ENCODE results near the gene PNPLA6.

PNPLA6 gene

GRCh38 chr19:7535047-7535997 lies at the start of gene PNPLA6:
Gene PNPLA6 (plus strand): TSS chr19:7535717. CDS start chr19:7535789, 72 bp downstream.
- DNase-seq (ENCODE audit: low spot score), result peak; percentile 77
- FAIRE-seq, result no peak

- no peak for FAIRE-seq
- DNase-seq (ENCODE audit: low spot score), result no peak
These were observed 48.6 kb upstream of the PNPLA6 start for GRCh38 chr19:7486923-7487322.

- FAIRE-seq (no peak), DNase-seq (ENCODE audit: low spot score) (no peak)
These were observed 46.7 kb upstream of the PNPLA6 start, which contains the start of gene PEX11G for GRCh38 chr19:7488736-7489353. Gene PEX11G (minus strand): TSS chr19:7489035. CDS start chr19:7489010, 25 bp downstream.

GRCh38 chr19:7489609-7490044 lies 45.9 kb upstream of the PNPLA6 start:
- FAIRE-seq, result no peak

GRCh38 chr19:7492142-7492541 lies 43.4 kb upstream of the PNPLA6 start:
- FAIRE-seq, result no peak
- DNase-seq (ENCODE audit: low spot score), result no peak

More at GRCh38 chr19:7489609-7490044, 45.9 kb upstream of the PNPLA6 start:
- no peak for DNase-seq (ENCODE audit: low spot score)

- FAIRE-seq, result no peak
- DNase-seq (ENCODE audit: low spot score), result no peak
These were observed 43.0 kb upstream of the PNPLA6 start for GRCh38 chr19:7492558-7492957.

GRCh38 chr19:7494416-7495098 lies 41.0 kb upstream of the PNPLA6 start:
- DNase-seq (ENCODE audit: low spot score), result no peak
- no peak for FAIRE-seq

- no peak for FAIRE-seq
These were observed 38.2 kb upstream of the PNPLA6 start for GRCh38 chr19:7497292-7497691.

GRCh38 chr19:7500811-7501450 lies 34.6 kb upstream of the PNPLA6 start:
- DNase-seq (ENCODE audit: low spot score) (no peak), FAIRE-seq (no peak)

More at GRCh38 chr19:7497292-7497691, 38.2 kb upstream of the PNPLA6 start:
- DNase-seq (ENCODE audit: low spot score), result no peak

GRCh38 chr19:7502552-7502951 lies 33.0 kb upstream of the PNPLA6 start:
- DNase-seq (ENCODE audit: low spot score) (no peak), FAIRE-seq (no peak)

GRCh38 chr19:7504684-7505083 lies 30.8 kb upstream of the PNPLA6 start:
- no peak for FAIRE-seq
- no peak for DNase-seq (ENCODE audit: low spot score)

- FAIRE-seq (no peak), DNase-seq (ENCODE audit: low spot score) (no peak)
These were observed 30.2 kb upstream of the PNPLA6 start for GRCh38 chr19:7505288-7505681.

GRCh38 chr19:7505682-7506384 lies 29.7 kb upstream of the PNPLA6 start:
- DNase-seq (ENCODE audit: low spot score) (no peak), FAIRE-seq (no peak)

- FAIRE-seq (no peak), DNase-seq (ENCODE audit: low spot score) (peak; percentile 43)
These were observed 28.9 kb upstream of the PNPLA6 start for GRCh38 chr19:7506385-7507328.

- DNase-seq (ENCODE audit: low spot score), result peak; percentile 64
These were observed 27.6 kb upstream of the PNPLA6 start for GRCh38 chr19:7507884-7508283.

GRCh38 chr19:7509625-7510024 lies 25.9 kb upstream of the PNPLA6 start:
- no peak for DNase-seq (ENCODE audit: low spot score)
- no peak for FAIRE-seq

More at GRCh38 chr19:7507884-7508283, 27.6 kb upstream of the PNPLA6 start:
- FAIRE-seq, result peak; percentile 37

- no peak for FAIRE-seq
- DNase-seq (ENCODE audit: low spot score), result no peak
These were observed 23.1 kb upstream of the PNPLA6 start for GRCh38 chr19:7512400-7512851.

- no peak for FAIRE-seq
- no peak for DNase-seq (ENCODE audit: low spot score)
These were observed 21.5 kb upstream of the PNPLA6 start for GRCh38 chr19:7513809-7514642.
